HEK293T (cell line): ENCODE data around the gene BRMS1.

ENCODE experiments used
- CTCF ChIA-PET: fragments of 350-600 bp; formaldehyde crosslinking; extraction: SDS; loops from one replicate; lab custom pipeline; 2021; ENCODE audit warnings: antibody characterized with exemption, inconsistent platforms; lab: Yijun Ruan, JAX
- POLR2A ChIA-PET: fragments of 350-600 bp; formaldehyde crosslinking; extraction: SDS; loops from one replicate; lab custom pipeline; 2020; ENCODE audit warnings: antibody characterized with exemption, inconsistent platforms; lab: Yijun Ruan, JAX
- DNase-seq: peaks from one replicate; pipeline ENCODE4 v3.0.0; 2012; ENCODE audit warnings: mixed read lengths; ENCODE audit errors: extremely low spot score
- ARNT ChIP-seq: fragments of 450-650 bp; IDR thresholded peaks from 2 replicates; pipeline ENCODE4 v1.6.1; 2017; ENCODE audit warnings: mild to moderate bottlenecking
- BHLHE40 ChIP-seq: fragments of 450-650 bp; IDR thresholded peaks from 2 replicates; pipeline ENCODE4 v1.6.1; 2016; ENCODE audit warnings: mild to moderate bottlenecking, moderate library complexity, borderline replicate concordance
- CTBP1 ChIP-seq: fragments of 450-650 bp; IDR thresholded peaks from 2 replicates; pipeline ENCODE4 v1.6.1; 2016; ENCODE audit warnings: borderline replicate concordance
- ELF4 ChIP-seq: fragments of 450-650 bp; IDR thresholded peaks from 2 replicates; pipeline ENCODE4 v1.6.1; 2017; ENCODE audit warnings: antibody characterized with exemption
- FOXA1 ChIP-seq: fragments of 450-650 bp; IDR thresholded peaks from 2 replicates; pipeline ENCODE4 v1.6.1; 2016; ENCODE audit warnings: mild to moderate bottlenecking
- FOXK2 ChIP-seq: fragments of 450-650 bp; IDR thresholded peaks from 2 replicates; pipeline ENCODE4 v1.6.1; 2016; ENCODE audit warnings: mild to moderate bottlenecking
- FOXM1 ChIP-seq: fragments of 450-650 bp; IDR thresholded peaks from 2 replicates; pipeline ENCODE4 v1.6.1; 2017; ENCODE audit warnings: mild to moderate bottlenecking, borderline replicate concordance
- HDGF ChIP-seq: fragments of 450-650 bp; IDR thresholded peaks from 2 replicates; pipeline ENCODE4 v1.6.1; 2017; ENCODE audit warnings: antibody characterized with exemption, borderline replicate concordance
- L3MBTL2 ChIP-seq: fragments of 450-650 bp; conservative IDR thresholded peaks from 2 replicates; pipeline ENCODE4 v1.6.1; 2016; ENCODE audit warnings: mild to moderate bottlenecking
- LEF1 ChIP-seq: fragments of 450-650 bp; IDR thresholded peaks from 2 replicates; pipeline ENCODE4 v1.6.1; 2017; ENCODE audit warnings: mild to moderate bottlenecking, borderline replicate concordance
- NFRKB ChIP-seq: fragments of 450-650 bp; IDR thresholded peaks from 2 replicates; pipeline ENCODE4 v1.6.1; 2016; ENCODE audit warnings: mild to moderate bottlenecking, moderate library complexity
- PKNOX1 ChIP-seq: fragments of 450-650 bp; IDR thresholded peaks from 2 replicates; pipeline ENCODE4 v1.6.1; 2016
- SP1 ChIP-seq: fragments of 450-650 bp; IDR thresholded peaks from 2 replicates; pipeline ENCODE4 v1.6.1; 2017
- SUZ12 ChIP-seq: fragments of 450-650 bp; IDR thresholded peaks from 2 replicates; pipeline ENCODE4 v1.6.1; 2016; ENCODE audit warnings: mild to moderate bottlenecking
- TARDBP ChIP-seq: fragments of 450-650 bp; IDR thresholded peaks from 2 replicates; pipeline ENCODE4 v1.6.1; 2016
- ZNF384 ChIP-seq: fragments of 450-650 bp; IDR thresholded peaks from 2 replicates; pipeline ENCODE4 v1.6.1; 2016

BRMS1 gene

GRCh38 chr11:66336234-66337102, 8.4 kb downstream of the BRMS1 start, which contains the start of gene RIN1:
Gene RIN1 (minus strand): TSS chr11:66336434. CDS start chr11:66336402, 32 bp downstream.
- ChIA-PET CTCF (interaction anchor here (2.4 kb wide), 1 partner anchor 24 kb away, joined by 21 read pairs; no protein-coding TSS in a partner anchor), POLR2A (interaction anchor here (1.0 to 2.0 kb wide), 5 partner anchors 7 to 47 kb away, joined by 3 to 8 read pairs (median 6); partner anchors contain the start of genes B4GAT1 and YIF1A)
- no peak for TF ChIP-seq TARDBP
- TF ChIP-seq NFRKB, result no peak
- TF ChIP-seq LEF1, result no peak
- TF ChIP-seq SUZ12, result no peak
- TF ChIP-seq PKNOX1, result no peak
- no peak for TF ChIP-seq SP1
- no peak for TF ChIP-seq FOXM1
- no peak for TF ChIP-seq FOXA1
- DNase-seq, result no peak

GRCh38 chr11:66335531-66336233, 9.2 kb downstream of the BRMS1 start:
- no peak for DNase-seq
- no peak for TF ChIP-seq PKNOX1
- TF ChIP-seq ZNF384, result no peak
- no peak for TF ChIP-seq CTBP1
- TF ChIP-seq FOXK2, result no peak
- TF ChIP-seq LEF1, result no peak
- no peak for TF ChIP-seq FOXA1
- TF ChIP-seq SUZ12, result no peak
- ChIA-PET CTCF (interaction anchor here (2.4 kb wide), 1 partner anchor 23 kb away, joined by 21 read pairs; no protein-coding TSS in a partner anchor), POLR2A (interaction anchor here (1.0 to 2.0 kb wide), 6 partner anchors 8 to 47 kb away, joined by 3 to 8 read pairs (median 5); partner anchors contain the start of genes B4GAT1 and YIF1A)

- no peak for TF ChIP-seq L3MBTL2
- no peak for TF ChIP-seq NFRKB
- TF ChIP-seq FOXK2, result no peak
- TF ChIP-seq ARNT, result no peak
- TF ChIP-seq ZNF384, result no peak
- TF ChIP-seq ELF4, result no peak
- TF ChIP-seq LEF1, result no peak
- no peak for TF ChIP-seq SP1
- no peak for TF ChIP-seq HDGF
- TF ChIP-seq TARDBP, result no peak
- ChIA-PET POLR2A (interaction anchor here (1.3 to 2.0 kb wide), 4 partner anchors 9 to 46 kb away, joined by 4 to 8 read pairs (median 6); partner anchors contain the start of gene YIF1A), CTCF (interaction anchor here (2.4 kb wide), 1 partner anchor 22 kb away, joined by 21 read pairs; no protein-coding TSS in a partner anchor)
- no peak for DNase-seq
Measured at GRCh38 chr11:66334605-66335442, 10.1 kb downstream of the BRMS1 start.

- ChIA-PET POLR2A (interaction anchor here (0.9 to 2.0 kb wide), 3 partner anchors 19 to 45 kb away, joined by 3 to 8 read pairs (median 4); partner anchors contain the start of gene YIF1A), CTCF (interaction anchor here (2.4 kb wide), 1 partner anchor 21 kb away, joined by 21 read pairs; no protein-coding TSS in a partner anchor)
- TF ChIP-seq CTBP1 (no peak), ARNT (no peak), TARDBP (no peak), HDGF (no peak), L3MBTL2 (no peak), NFRKB (no peak), FOXK2 (no peak), FOXM1 (no peak), LEF1 (no peak), BHLHE40 (no peak), SUZ12 (no peak), PKNOX1 (no peak), ELF4 (no peak), FOXA1 (no peak), ZNF384 (no peak), SP1 (no peak)
- DNase-seq, result no peak
Measured at GRCh38 chr11:66333896-66334604, 10.9 kb downstream of the BRMS1 start.
